H1 (cell line): ENCODE results near the gene ECD.

Experiments used
- HDAC6 ChIP-seq: IDR thresholded peaks from one replicate; pipeline ENCODE4 v1.7.1; 2012; ENCODE audit warnings: low read depth, mild to moderate bottlenecking, inconsistent platforms, low read length, moderate library complexity
- SUZ12 ChIP-seq: fragments of 200-600 bp; sonication (generic); IDR thresholded peaks from 2 replicates; pipeline ENCODE4 v1.6.1; 2012; ENCODE audit warnings: mild to moderate bottlenecking, inconsistent platforms, low read length, moderate library complexity, mixed read lengths
- TF ChIP-seq, protein P1 (sequence below), 3 experiments: IDR thresholded peaks; 1 replicate in 2 of 3; 2 replicates in 1 of 3; pipeline versions ENCODE4 v1.5.1 to v1.6.1; 2011; ENCODE audit warnings: low read length in 3 of 3, mild to moderate bottlenecking in 3 of 3, inconsistent platforms in 2 of 3, low read depth in 1 of 3, moderate library complexity in 1 of 3; ENCODE audit not compliant: insufficient read depth in 1 of 3; ENCODE audit errors: control extremely low read depth in 1 of 3

GRCh38 chr10:73110345-73110849 is 57.4 kb downstream of the ECD start, which contains the start of gene NUDT13:
- TF ChIP-seq SUZ12 (no peak), HDAC6 (no peak)
- TF ChIP-seq, protein P1, sequence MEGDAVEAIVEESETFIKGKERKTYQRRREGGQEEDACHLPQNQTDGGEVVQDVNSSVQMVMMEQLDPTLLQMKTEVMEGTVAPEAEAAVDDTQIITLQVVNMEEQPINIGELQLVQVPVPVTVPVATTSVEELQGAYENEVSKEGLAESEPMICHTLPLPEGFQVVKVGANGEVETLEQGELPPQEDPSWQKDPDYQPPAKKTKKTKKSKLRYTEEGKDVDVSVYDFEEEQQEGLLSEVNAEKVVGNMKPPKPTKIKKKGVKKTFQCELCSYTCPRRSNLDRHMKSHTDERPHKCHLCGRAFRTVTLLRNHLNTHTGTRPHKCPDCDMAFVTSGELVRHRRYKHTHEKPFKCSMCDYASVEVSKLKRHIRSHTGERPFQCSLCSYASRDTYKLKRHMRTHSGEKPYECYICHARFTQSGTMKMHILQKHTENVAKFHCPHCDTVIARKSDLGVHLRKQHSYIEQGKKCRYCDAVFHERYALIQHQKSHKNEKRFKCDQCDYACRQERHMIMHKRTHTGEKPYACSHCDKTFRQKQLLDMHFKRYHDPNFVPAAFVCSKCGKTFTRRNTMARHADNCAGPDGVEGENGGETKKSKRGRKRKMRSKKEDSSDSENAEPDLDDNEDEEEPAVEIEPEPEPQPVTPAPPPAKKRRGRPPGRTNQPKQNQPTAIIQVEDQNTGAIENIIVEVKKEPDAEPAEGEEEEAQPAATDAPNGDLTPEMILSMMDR (IDR thresholded peaks at IDR 0.05; ENCODE audit: control extremely low read depth in 1 of 3, insufficient read depth in 1 of 3, low read depth in 1 of 3, low read length in 3 of 3) = no peak
